Natural killer cell (primary cell): ENCODE measurements around the gene PRR5. TPM values are rescaled to one million over a fixed set of nuclear protein-coding genes. Genes with fewer than 3 reads are reported as not detected.
"Not testable (repeated sequence)": the region's sequence is repeated elsewhere in the genome, so short reads cannot be mapped to it uniquely, and the experiment has no call there.

Experiments used
- ATAC-seq, 3 donors: fragments of 150-1000 bp in 2 of 3; fragments of 200-7000 bp in 1 of 3; cut with Tn5 transposase; 1 replicate in 1 of 3; 2 replicates in 2 of 3; pipeline ENCODE4 v1.10.0; 2021; ENCODE audit warnings: mild to moderate bottlenecking in 2 of 3, moderate library complexity in 2 of 3
- DNase-seq, 2 donors: peaks; one replicate each; pipeline versions ENCODE4 v3.0.0 to v3.0.0-alpha.2; 2013 to 2021; ENCODE audit warnings: mixed read lengths in 1 of 2
- H3K27ac ChIP-seq: one replicate; pipeline ENCODE4 v1.5.1; 2013; ENCODE audit warnings: mild to moderate bottlenecking, low read length
- H3K27me3 ChIP-seq: one replicate; pipeline ENCODE4 v1.6.1; 2013; ENCODE audit warnings: low read length; ENCODE audit not compliant: control insufficient read depth, insufficient read depth
- H3K36me3 ChIP-seq: one replicate; pipeline ENCODE4 v1.6.1; 2013; ENCODE audit warnings: low read length; ENCODE audit not compliant: control insufficient read depth, insufficient read depth
- H3K4me1 ChIP-seq: one replicate; pipeline ENCODE4 v1.6.1; 2013; ENCODE audit warnings: low read length; ENCODE audit not compliant: control insufficient read depth, insufficient read depth
- H3K4me3 ChIP-seq: one replicate; pipeline ENCODE4 v1.5.1; 2013; ENCODE audit warnings: low read length
- H3K9me3 ChIP-seq: one replicate; pipeline ENCODE4 v1.6.1; 2013; ENCODE audit warnings: low read length; ENCODE audit not compliant: control insufficient read depth, insufficient read depth
- H3K27ac Mint-ChIP-seq, 2 donors: one replicate each; pipeline ENCODE4 v1.8.0; 2022; ENCODE audit warnings: mild to moderate bottlenecking in 2 of 2, mixed read lengths in 2 of 2, moderate library complexity in 1 of 2
- H3K27me3 Mint-ChIP-seq, 2 donors: one replicate each; pipeline ENCODE4 v1.8.0; 2022; ENCODE audit warnings: low read depth in 2 of 2, mixed read lengths in 2 of 2
- H3K36me3 Mint-ChIP-seq: one replicate; pipeline ENCODE4 v1.8.0; 2022; ENCODE audit warnings: mixed read lengths
- H3K4me1 Mint-ChIP-seq, 2 donors: one replicate each; pipeline ENCODE4 v1.8.0; 2022; ENCODE audit warnings: mixed read lengths in 2 of 2
- H3K4me3 Mint-ChIP-seq: one replicate; pipeline ENCODE4 v1.8.0; 2022; ENCODE audit warnings: mild to moderate bottlenecking, moderate library complexity, mixed read lengths
- H3K9me3 Mint-ChIP-seq, 2 donors: one replicate each; pipeline ENCODE4 v1.8.0; 2022; ENCODE audit warnings: mixed read lengths in 2 of 2
- WGBS: methylation state at CpG from one replicate; pipeline ENCODE4 v1.1.7; 2013; ENCODE audit warnings: missing lambda C conversion rate; ENCODE audit not compliant: insufficient coverage; 5-methylcytosine and 5-hydroxymethylcytosine counted together
- intact Hi-C: fragments of 100-400 bp; cut with micrococcal nuclease; formaldehyde crosslinking; loops from one replicate; pipeline ENCODE4 v1.14.2; 2022
- total RNA-seq, 4 donors: library from RNA; stranded (reverse); fragments of 120-200 nt in 1 of 4; gene quantifications; one replicate each; pipeline versions ENCODE4 v1.2.3 to v1.2.4, GENCODE V29; 2013 to 2022
- TF ChIP-seq, protein P1 (sequence below): fragments of 200-600 bp; IDR thresholded peaks from one replicate; pipeline ENCODE4 v1.8.0; 2022; ENCODE audit warnings: antibody characterized with exemption

PRR5 gene
- total RNA-seq, 3 donors from 2014 or later (not counting 1 experiment from before 2014, with no cell fraction given), result 92.6 to 133 (median 93.4) TPM

DNA sequence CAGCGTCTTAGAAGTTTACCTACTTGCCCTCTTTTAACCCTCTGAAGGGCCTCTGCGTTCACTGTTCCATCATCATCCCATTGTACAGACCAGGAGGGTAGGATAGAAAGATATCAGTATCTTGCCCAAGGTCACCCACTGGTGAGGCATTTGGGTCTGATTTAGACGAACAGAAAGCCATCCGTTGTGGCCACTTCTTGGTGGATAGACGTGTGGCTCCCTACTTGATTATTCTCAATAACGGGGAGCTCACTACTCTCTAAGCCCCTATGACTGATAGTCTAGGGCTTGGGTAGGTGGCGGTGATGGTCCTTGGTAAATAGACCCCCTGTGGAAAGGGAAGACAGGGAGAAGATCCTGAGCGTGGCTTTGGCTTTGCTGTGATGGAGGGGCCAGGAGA, 28.6 kb upstream of the PRR5 start:
- 95% methylated on average over 8 of the region's 8 CpGs for WGBS
- H3K36me3 ChIP-seq, result no peaks in the 10 kb centered on the region
- Mint-ChIP-seq H3K4me1 (peaks cover 52 to 81% of the 10 kb centered on the region in 2 donors), H3K36me3 (no peaks in the 10 kb centered on the region), H3K27me3 (no peaks in the 10 kb centered on the region), H3K27ac (peak overlapping the region; percentile 63 to 93), H3K9me3 (no peaks in the 10 kb centered on the region), H3K4me3 (no peak overlapping the region)
- DNase-seq (no peak), ATAC-seq (no peak)
- H3K9me3 ChIP-seq, result no peaks in the 10 kb centered on the region
- H3K4me3 ChIP-seq, result no peak overlapping the region
- intact Hi-C loops, result no loop called here
- H3K27me3 ChIP-seq, result no peaks in the 10 kb centered on the region
- H3K4me1 ChIP-seq, result peaks cover 69% of the 10 kb centered on the region
- H3K27ac ChIP-seq, result no peak overlapping the region
- TF ChIP-seq, protein P1, sequence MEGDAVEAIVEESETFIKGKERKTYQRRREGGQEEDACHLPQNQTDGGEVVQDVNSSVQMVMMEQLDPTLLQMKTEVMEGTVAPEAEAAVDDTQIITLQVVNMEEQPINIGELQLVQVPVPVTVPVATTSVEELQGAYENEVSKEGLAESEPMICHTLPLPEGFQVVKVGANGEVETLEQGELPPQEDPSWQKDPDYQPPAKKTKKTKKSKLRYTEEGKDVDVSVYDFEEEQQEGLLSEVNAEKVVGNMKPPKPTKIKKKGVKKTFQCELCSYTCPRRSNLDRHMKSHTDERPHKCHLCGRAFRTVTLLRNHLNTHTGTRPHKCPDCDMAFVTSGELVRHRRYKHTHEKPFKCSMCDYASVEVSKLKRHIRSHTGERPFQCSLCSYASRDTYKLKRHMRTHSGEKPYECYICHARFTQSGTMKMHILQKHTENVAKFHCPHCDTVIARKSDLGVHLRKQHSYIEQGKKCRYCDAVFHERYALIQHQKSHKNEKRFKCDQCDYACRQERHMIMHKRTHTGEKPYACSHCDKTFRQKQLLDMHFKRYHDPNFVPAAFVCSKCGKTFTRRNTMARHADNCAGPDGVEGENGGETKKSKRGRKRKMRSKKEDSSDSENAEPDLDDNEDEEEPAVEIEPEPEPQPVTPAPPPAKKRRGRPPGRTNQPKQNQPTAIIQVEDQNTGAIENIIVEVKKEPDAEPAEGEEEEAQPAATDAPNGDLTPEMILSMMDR, result no peak

DNA sequence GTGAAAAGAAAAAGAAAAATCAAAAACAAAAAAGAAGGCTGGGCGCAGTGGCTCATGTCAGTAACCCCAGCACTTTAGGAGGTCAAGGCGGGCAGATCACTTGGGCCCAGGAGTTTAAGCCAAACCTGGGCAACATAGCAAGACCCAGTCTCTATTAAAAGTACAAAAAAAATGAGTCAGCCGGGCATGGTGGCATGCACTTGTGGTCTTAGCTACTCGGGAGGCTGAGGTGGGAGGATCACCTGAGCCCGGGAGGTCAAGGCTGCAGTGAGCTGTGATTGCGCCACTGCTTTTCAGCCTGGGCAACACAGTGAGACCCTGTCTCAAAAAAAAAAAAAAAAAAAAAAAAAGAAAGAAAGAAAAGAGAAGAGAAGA, 26.0 kb upstream of the PRR5 start:
- DNase-seq, H3K27me3 Mint-ChIP-seq, H3K9me3 ChIP-seq, intact Hi-C loops, ATAC-seq, H3K36me3 ChIP-seq, H3K36me3 Mint-ChIP-seq, H3K27ac ChIP-seq, H3K27me3 ChIP-seq, H3K4me3 ChIP-seq, H3K9me3 Mint-ChIP-seq: not testable (repeated sequence)
- 75% methylated on average over 5 of the region's 6 CpGs for WGBS
- peak overlapping the region; percentile 67 for H3K4me3 Mint-ChIP-seq
- H3K4me1 Mint-ChIP-seq, result peaks cover 48 to 74% of the 10 kb centered on the region in 2 donors
- peaks cover 56% of the 10 kb centered on the region for H3K4me1 ChIP-seq
- peak overlapping the region; percentile 48 to 79 for H3K27ac Mint-ChIP-seq

DNA sequence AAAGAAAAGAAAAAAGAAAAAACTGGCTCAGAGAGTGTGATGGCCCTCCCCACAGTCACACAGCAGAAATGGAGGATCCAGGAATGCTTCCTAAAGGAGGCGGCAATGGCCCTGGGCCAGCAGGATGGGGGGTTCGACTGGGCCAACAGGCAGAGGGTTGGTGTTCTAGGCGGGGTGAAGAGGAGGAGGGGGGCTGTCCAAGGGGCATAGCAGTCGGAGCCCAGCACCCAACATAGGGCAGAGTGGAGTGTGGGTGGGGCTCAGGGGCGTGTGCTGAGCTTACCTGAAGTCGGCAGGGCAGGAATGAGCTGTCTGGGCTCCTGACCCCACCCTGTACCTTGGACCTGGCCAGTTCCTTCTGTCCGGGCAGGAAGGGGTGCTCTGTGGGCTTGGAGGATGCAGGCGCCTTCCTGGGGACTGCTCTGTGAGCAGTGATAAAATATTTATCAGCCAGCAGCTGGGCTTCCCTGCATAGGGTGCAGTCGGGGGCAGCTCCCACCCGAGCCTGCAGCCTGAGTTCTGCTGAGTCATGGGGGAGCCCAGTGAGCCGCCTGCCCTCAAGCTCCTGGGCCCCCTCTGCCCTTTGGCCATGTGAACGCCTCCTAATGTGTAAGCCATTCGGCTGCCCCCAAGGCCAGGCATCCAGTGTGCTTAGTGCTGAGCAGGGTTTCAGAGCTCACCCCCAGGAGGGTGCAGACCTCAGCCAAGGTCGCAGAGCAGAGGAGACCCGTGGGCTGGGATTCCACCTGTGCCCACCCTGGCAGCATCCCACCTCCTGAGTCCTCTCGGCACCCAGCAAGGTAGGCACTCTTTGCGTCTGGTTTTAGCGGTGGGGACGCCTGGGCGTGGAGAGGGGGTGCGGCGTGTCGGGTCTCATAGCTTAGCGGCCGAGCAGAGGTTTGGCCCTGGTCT, 25.3 kb upstream of the PRR5 start:
- ATAC-seq, result peak; percentile 23 to 50 (median 27)
- H3K27ac Mint-ChIP-seq, result peak overlapping the region; percentile 61 to 79

DNA sequence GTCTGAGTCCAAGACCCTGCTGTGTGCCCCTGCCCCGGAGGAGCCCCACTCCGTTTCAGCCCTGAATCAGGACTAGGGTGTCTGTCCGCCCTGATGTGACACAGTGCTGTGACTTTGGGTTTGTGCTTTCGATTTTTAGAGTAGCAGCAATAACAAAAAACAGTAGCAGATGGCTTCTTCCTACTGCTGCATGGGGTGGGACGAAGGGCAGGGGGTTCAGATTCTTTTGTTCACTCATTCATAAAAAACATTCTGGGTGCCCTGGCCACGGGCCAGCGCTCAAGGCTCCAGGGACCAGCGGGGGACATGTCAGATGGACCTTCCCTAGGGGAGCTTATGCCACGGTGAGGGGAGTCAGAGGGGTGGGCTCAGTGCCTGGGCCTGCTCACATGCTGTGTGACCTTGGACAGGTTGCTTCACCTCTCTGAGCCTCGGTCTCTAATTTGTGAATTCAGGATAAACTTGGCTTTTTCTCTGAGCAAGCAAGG, 24.6 kb upstream of the PRR5 start:
- peak; percentile 50 to 65 (median 51) for ATAC-seq
- H3K27me3 Mint-ChIP-seq, result no peaks in the 10 kb centered on the region
- Histone ChIP-seq H3K27me3 (no peaks in the 10 kb centered on the region), H3K36me3 (peaks cover 2% of the 10 kb centered on the region), H3K4me3 (peak overlapping the region; percentile 26), H3K27ac (peak overlapping the region; percentile 37), H3K9me3 (no peaks in the 10 kb centered on the region), H3K4me1 (peaks cover 56% of the 10 kb centered on the region)
- TF ChIP-seq, protein P1, result no peak
- 20% methylated on average over 10 of the region's 10 CpGs for WGBS
- no peak for DNase-seq
- H3K36me3 Mint-ChIP-seq, result no peaks in the 10 kb centered on the region
- peak overlapping the region; percentile 78 for H3K4me3 Mint-ChIP-seq
- H3K4me1 Mint-ChIP-seq, result peaks cover 46 to 74% of the 10 kb centered on the region in 2 donors
- no peaks in the 10 kb centered on the region for H3K9me3 Mint-ChIP-seq
- peak overlapping the region; percentile 61 to 79 for H3K27ac Mint-ChIP-seq
- intact Hi-C loops, result no loop called here

More for the DNA sequence above, 25.3 kb upstream of the PRR5 start:
- H3K4me1 Mint-ChIP-seq, result peaks cover 48 to 74% of the 10 kb centered on the region in 2 donors
- no peaks in the 10 kb centered on the region for H3K36me3 Mint-ChIP-seq
- intact Hi-C loops, result no loop called here
- 21% methylated on average over 25 of the region's 25 CpGs for WGBS
- H3K9me3 Mint-ChIP-seq, result no peaks in the 10 kb centered on the region
- Histone ChIP-seq H3K4me1 (peaks cover 56% of the 10 kb centered on the region), H3K27me3 (no peaks in the 10 kb centered on the region), H3K9me3 (no peaks in the 10 kb centered on the region), H3K36me3 (peaks cover 2% of the 10 kb centered on the region), H3K4me3 (peak overlapping the region; percentile 26), H3K27ac (peak overlapping the region; percentile 37)
- no peak for DNase-seq
- H3K4me3 Mint-ChIP-seq, result peak overlapping the region; percentile 78
- H3K27me3 Mint-ChIP-seq, result no peaks in the 10 kb centered on the region
- TF ChIP-seq, protein P1, result no peak
